ENCODE measurements around the gene NPHP4. TPM values are rescaled to one million over a fixed set of nuclear protein-coding genes. Genes with fewer than 3 reads are reported as not detected.

Gene NPHP4
- total RNA-seq, 1 donor from 2014 or later = 8.2 TPM

DNA sequence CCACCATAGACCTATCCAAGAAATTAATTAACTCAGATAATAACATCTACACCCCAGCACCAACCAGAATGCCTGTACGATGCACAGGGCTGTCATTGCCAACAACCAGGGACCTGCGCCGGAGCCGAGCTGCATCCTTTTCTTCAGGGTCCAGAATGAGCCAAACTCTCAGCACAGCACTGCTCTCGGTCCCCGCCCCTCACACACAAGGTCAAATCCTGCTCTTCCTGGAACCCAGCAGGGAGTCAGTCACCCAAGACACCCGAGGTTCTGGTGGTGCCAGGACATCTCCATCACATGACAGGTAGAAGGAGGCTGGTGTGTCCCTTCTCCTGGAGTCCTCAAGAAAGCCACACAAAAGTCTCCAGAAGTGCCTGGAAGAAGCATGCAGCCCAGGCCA, 31.9 kb downstream of the NPHP4 start:
- no peak overlapping the region for H3K27ac ChIP-seq
- peaks cover 7 to 31% of the 10 kb centered on the region in 2 donors for H3K36me3 ChIP-seq
- H3K9me3 ChIP-seq = no peaks in the 10 kb centered on the region
- H3K4me1 ChIP-seq = no peaks in the 10 kb centered on the region
- TF ChIP-seq, protein P1, sequence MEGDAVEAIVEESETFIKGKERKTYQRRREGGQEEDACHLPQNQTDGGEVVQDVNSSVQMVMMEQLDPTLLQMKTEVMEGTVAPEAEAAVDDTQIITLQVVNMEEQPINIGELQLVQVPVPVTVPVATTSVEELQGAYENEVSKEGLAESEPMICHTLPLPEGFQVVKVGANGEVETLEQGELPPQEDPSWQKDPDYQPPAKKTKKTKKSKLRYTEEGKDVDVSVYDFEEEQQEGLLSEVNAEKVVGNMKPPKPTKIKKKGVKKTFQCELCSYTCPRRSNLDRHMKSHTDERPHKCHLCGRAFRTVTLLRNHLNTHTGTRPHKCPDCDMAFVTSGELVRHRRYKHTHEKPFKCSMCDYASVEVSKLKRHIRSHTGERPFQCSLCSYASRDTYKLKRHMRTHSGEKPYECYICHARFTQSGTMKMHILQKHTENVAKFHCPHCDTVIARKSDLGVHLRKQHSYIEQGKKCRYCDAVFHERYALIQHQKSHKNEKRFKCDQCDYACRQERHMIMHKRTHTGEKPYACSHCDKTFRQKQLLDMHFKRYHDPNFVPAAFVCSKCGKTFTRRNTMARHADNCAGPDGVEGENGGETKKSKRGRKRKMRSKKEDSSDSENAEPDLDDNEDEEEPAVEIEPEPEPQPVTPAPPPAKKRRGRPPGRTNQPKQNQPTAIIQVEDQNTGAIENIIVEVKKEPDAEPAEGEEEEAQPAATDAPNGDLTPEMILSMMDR (IDR thresholded peaks at IDR 0.05) = no peak
- no peak for DNase-seq (ENCODE audit: low spot score in 2 of 2)
- intact Hi-C loops (cut with DNase I) = no loop called here
- H3K4me3 ChIP-seq = no peak overlapping the region
- no peaks in the 10 kb centered on the region for H3K27me3 ChIP-seq

DNA sequence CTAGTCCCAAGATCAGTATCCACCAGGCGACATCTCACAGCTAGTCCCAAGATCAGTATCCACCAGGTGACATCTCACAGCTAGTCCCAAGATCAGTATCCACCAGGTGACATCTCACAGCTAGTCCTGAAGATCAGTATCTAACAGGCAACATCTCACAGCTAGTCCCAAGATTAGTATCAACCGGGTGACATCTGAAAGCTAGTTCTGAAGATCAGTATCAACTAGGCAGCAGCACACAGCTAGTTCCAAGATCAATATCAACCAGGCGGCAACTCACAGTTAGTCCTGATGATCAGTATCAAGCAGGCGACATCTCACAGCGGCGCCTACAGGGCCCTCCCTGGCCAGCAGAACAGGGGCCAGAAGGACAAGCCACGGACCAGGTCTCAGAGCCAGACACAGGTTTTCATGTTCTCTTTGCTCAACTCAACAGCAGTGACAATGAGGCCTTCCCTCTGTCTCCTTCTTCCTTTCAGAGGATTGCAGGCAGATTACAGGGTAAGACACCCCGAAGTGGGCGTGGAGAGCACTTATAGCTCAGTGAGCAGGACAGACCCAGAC, 32.5 kb downstream of the NPHP4 start:
- no peaks in the 10 kb centered on the region for H3K9me3 ChIP-seq
- peaks cover 7 to 31% of the 10 kb centered on the region in 2 donors for H3K36me3 ChIP-seq
- H3K4me1 ChIP-seq = no peaks in the 10 kb centered on the region
- intact Hi-C loops (cut with DNase I) = no loop called here
- H3K27ac ChIP-seq = no peak overlapping the region
- TF ChIP-seq, protein P1 (IDR thresholded peaks at IDR 0.05) = no peak
- no peak for DNase-seq (ENCODE audit: low spot score in 2 of 2)
- H3K27me3 ChIP-seq = no peaks in the 10 kb centered on the region
- no peak overlapping the region for H3K4me3 ChIP-seq

DNA sequence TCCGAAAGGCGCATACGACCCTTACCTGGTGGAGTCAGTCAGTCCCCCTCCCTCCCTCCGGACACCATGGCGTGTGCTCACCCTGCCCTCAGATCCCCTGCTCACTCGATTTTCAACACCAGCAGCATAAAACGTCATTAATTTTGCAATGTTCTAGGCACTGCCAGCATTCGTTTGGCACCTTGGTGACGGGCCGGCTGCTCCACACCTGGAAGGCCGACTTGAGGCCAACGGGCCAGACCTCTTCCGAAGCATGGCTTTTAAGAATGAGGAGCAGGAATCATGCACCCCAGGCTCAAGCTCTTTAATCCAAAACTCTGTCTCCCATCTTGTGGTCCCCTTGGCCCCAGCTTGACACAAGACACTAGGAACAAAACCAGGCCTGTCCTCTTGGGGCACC, 33.1 kb downstream of the NPHP4 start:
- peaks cover 7 to 31% of the 10 kb centered on the region in 2 donors for H3K36me3 ChIP-seq
- no peak overlapping the region for H3K27ac ChIP-seq
- TF ChIP-seq, protein P1 (IDR thresholded peaks at IDR 0.05) = no peak
- H3K4me3 ChIP-seq = no peak overlapping the region
- H3K27me3 ChIP-seq = no peaks in the 10 kb centered on the region
- intact Hi-C loops (cut with DNase I) = no loop called here
- H3K9me3 ChIP-seq = no peaks in the 10 kb centered on the region
- no peaks in the 10 kb centered on the region for H3K4me1 ChIP-seq
- DNase-seq (ENCODE audit: low spot score in 2 of 2) = no peak

DNA sequence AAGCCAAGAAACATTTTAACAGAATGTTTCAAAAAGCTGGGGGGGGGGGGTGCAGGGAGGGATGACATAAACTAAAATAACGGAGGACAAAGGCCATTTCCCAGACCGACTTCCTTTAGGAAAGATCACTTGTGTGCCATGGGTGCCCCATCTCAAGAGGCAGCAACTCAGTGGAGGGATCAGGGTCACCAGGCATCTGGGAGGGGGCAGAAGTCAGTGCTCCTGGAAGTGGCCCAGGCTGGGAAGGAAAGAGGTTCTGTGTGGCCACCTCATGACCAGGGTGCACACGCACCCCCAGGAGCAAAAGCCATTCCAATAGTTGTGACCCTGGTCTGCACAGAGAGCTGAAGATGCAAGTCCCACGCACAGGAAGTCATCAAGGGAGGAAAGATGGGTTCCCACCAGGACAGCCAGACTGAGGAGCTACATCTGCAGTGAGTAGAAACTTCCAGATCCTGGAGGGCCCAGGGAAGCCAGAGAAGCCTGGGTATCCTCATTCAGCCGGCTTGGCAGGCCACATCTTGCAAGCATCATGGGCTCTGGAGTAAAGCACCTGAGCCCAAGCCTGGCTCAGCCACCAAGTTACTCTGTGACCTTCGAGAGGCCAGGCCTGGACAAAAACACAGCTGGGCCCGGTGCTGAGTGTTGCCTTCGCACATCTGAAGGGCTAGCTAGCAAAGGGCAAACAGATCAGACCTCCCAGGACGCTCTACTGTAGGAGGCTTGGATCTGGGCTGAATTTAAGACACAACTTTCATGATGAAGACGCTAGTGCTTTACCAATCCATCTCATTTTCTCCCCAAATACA, 36.0 kb downstream of the NPHP4 start:
- TF ChIP-seq, protein P1 (IDR thresholded peaks at IDR 0.05) = no peak
- Histone ChIP-seq H3K4me3 (no peak overlapping the region), H3K27me3 (no peaks in the 10 kb centered on the region), H3K27ac (no peak overlapping the region), H3K9me3 (no peaks in the 10 kb centered on the region), H3K36me3 (peaks cover 11 to 35% of the 10 kb centered on the region in 2 donors), H3K4me1 (no peaks in the 10 kb centered on the region)
- intact Hi-C loops (cut with DNase I) = no loop called here
- no peak for DNase-seq (ENCODE audit: low spot score in 2 of 2)

DNA sequence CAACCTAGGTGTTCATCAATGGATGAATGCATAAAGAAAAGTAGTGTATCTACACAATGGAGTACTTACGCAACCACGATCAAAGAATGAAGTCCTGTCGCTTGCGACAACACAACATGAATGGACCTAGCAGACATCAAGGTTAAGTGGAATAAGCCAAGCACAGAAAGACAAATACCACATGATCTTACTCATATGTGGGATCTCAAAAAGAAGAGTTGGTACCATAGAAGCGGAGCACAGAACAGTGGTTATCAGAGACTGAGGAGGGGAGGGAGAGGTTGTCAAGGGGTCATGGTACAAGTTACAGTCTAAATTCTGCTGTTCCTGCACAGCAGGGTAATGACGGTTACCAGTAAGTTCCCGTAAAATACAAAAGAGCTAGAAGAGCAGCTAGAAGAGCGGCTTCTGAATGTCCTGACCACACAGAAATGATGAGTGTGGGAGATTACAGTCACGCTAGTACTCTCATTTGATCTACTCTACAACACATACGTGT, 36.7 kb downstream of the NPHP4 start:
- intact Hi-C loops (cut with DNase I) = no loop called here
- Histone ChIP-seq H3K4me3 (no peak overlapping the region), H3K36me3 (peaks cover 12 to 31% of the 10 kb centered on the region in 2 donors), H3K4me1 (no peaks in the 10 kb centered on the region), H3K27ac (no peak overlapping the region), H3K9me3 (no peaks in the 10 kb centered on the region), H3K27me3 (no peaks in the 10 kb centered on the region)
- TF ChIP-seq, protein P1 (IDR thresholded peaks at IDR 0.05) = no peak
- no peak for DNase-seq (ENCODE audit: low spot score in 2 of 2)
